ENCODE data around the gene ZBTB46. TPM values are rescaled to one million over a fixed set of nuclear protein-coding genes. Genes with fewer than 3 reads are reported as not detected.

Gene ZBTB46
- total RNA-seq, 2 donors from 2014 or later = 9.3 to 9.9 TPM

DNA sequence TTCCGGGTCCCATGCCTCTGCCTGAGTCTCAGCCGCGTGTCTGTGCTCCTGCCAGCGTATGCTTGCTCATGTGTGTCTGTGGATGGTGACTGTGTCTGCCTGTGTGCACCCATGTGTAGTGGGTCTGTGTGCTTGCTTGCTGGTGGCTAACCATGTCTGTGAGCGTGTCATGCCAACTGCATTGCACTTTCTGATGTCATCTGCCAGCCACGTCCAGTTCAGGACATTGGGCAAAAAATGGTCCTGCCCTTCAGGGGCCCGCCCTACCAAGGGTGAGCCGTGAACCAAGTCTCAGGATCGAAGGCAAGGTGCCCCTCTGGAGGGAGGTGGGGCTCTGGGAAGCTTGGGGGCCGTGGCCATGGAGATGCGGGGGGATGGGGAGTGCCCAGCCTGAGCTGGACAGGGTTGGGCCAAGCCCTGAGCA lies 9.4 kb upstream of the ZBTB46 start:
- DNase-seq (ENCODE audit: low spot score) = no peak
- no peak for ATAC-seq (ENCODE audit: insufficient number of reproducible peaks, low FRiP score, low read depth)
- H3K27me3 ChIP-seq (replicated peaks; ENCODE audit: insufficient read depth) = peaks cover 3% of the 10 kb centered on the region
- peaks cover 0 to under 1% of the 10 kb centered on the region in 2 donors for H3K4me1 ChIP-seq (ENCODE audit: control insufficient read depth in 1 of 2, low read depth in 2 of 2)
- TF ChIP-seq, protein P1, sequence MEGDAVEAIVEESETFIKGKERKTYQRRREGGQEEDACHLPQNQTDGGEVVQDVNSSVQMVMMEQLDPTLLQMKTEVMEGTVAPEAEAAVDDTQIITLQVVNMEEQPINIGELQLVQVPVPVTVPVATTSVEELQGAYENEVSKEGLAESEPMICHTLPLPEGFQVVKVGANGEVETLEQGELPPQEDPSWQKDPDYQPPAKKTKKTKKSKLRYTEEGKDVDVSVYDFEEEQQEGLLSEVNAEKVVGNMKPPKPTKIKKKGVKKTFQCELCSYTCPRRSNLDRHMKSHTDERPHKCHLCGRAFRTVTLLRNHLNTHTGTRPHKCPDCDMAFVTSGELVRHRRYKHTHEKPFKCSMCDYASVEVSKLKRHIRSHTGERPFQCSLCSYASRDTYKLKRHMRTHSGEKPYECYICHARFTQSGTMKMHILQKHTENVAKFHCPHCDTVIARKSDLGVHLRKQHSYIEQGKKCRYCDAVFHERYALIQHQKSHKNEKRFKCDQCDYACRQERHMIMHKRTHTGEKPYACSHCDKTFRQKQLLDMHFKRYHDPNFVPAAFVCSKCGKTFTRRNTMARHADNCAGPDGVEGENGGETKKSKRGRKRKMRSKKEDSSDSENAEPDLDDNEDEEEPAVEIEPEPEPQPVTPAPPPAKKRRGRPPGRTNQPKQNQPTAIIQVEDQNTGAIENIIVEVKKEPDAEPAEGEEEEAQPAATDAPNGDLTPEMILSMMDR (IDR thresholded peaks at IDR 0.05) = no peak
- no peak overlapping the region for H3K27ac ChIP-seq
- no peak overlapping the region for H3K4me3 ChIP-seq
- no peaks in the 10 kb centered on the region for H3K36me3 ChIP-seq
- no peaks in the 10 kb centered on the region for H3K9me3 ChIP-seq

DNA sequence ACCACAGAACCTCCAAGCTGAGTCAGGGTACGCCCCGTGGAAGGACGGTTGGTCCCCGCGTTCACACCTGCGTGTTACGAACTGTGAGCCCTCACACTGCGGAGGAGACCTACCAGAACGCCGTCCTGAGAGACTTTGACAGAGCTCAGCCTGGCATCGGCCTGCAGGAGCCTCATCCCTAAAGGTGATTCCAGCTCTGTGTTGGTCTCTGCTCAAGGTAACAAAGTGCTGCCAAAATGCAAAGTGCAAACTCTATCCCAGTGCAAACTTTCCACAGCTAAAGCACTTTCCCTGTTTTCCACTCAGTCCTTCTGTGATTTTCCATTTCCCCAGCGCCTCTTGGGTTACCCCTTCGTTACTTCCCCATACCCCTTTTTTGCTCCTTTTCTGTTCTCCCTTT lies 8.6 kb upstream of the ZBTB46 start:
- no peak for ATAC-seq (ENCODE audit: insufficient number of reproducible peaks, low FRiP score, low read depth)
- H3K27ac ChIP-seq = no peak overlapping the region
- no peak overlapping the region for H3K4me3 ChIP-seq
- no peaks in the 10 kb centered on the region for H3K36me3 ChIP-seq
- no peaks in the 10 kb centered on the region for H3K27me3 ChIP-seq (replicated peaks; ENCODE audit: insufficient read depth)
- H3K9me3 ChIP-seq = no peaks in the 10 kb centered on the region
- TF ChIP-seq, protein P1 (IDR thresholded peaks at IDR 0.05) = no peak
- no peak for DNase-seq (ENCODE audit: low spot score)
- peaks cover 1 to 9% of the 10 kb centered on the region in 2 donors for H3K4me1 ChIP-seq (ENCODE audit: control insufficient read depth in 1 of 2, low read depth in 2 of 2)

DNA sequence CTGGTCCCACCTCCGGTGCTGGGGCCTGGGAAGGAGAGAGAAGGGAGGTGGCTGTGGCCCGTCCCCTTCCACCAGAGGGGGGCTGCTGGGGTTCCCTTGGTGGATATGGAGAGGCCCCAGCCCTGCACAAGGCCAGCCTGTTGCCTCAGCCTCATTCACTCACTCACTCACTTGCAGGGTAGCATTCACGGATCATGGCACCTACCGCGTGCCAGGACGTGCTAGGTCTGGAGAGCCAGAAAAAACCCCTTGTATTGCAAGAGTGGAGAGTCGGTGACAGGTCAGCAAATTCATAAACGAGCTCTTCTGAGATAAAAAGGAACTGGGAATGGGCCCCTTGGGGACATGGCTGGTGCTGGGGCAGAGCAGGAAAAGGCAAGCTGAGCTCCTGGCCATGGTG lies 6.4 kb upstream of the ZBTB46 start:
- TF ChIP-seq, protein P1 (IDR thresholded peaks at IDR 0.05) = no peak
- no peak for ATAC-seq (ENCODE audit: insufficient number of reproducible peaks, low FRiP score, low read depth)

DNA sequence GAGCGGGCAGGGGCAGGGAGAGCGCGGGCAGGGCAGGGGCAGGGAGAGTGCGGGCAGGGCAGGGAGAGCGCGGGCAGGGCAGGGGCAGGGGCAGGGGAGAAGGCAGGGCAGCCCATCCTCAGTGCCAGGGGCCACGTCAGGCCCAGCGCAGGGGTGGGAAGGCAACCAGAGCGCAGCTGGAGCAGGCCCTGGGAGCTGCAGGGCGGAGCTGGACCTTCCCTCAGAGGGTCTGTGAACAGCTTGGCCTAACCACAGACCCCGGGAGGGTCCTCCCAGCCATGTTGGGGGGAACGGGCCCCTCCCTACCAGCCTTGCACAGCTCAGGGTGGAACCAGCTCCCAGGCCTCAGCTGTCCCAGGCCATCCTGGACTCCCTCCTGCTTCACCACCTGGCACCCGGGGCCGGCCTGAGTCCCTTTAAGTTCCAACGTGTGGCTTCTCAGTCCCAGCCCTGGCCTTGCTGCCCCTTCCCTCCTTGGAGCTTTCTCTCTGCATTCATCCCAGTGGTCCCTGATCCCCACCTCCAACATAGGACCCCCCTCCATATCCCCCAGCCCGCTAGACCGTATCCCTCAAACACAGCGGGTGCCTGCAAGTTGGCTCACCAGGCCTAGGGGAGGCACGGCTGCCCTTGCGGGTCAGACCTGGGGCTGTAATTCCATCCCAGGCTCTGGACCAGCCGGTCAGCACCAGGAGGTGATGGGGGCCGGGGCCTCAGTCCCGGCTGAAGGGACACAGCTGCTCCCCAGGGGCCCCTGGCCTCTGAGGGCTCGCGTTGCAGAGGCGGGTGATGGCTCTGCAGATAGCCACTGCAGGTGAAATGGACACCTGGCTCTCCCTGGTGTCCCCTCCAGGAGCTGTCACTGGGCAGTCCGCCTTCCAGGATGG lies 5.6 kb upstream of the ZBTB46 start:
- H3K27ac ChIP-seq = no peak overlapping the region
- H3K27me3 ChIP-seq (replicated peaks; ENCODE audit: insufficient read depth) = no peaks in the 10 kb centered on the region
- DNase-seq (ENCODE audit: low spot score) (no peak), ATAC-seq (ENCODE audit: insufficient number of reproducible peaks, low FRiP score, low read depth) (no peak)
- no peaks in the 10 kb centered on the region for H3K9me3 ChIP-seq
- H3K36me3 ChIP-seq = no peaks in the 10 kb centered on the region
- no peak overlapping the region for H3K4me3 ChIP-seq
- TF ChIP-seq, protein P1 (IDR thresholded peaks at IDR 0.05) = no peak
- H3K4me1 ChIP-seq (ENCODE audit: control insufficient read depth in 1 of 2, low read depth in 2 of 2) = peaks cover 9 to 29% of the 10 kb centered on the region in 2 donors

More for the DNA sequence above, 6.4 kb upstream of the ZBTB46 start:
- Histone ChIP-seq H3K27me3 (replicated peaks; ENCODE audit: insufficient read depth) (no peaks in the 10 kb centered on the region), H3K27ac (no peak overlapping the region), H3K9me3 (no peaks in the 10 kb centered on the region), H3K36me3 (no peaks in the 10 kb centered on the region), H3K4me1 (ENCODE audit: control insufficient read depth in 1 of 2, low read depth in 2 of 2) (peaks cover 9 to 21% of the 10 kb centered on the region in 2 donors), H3K4me3 (no peak overlapping the region)
- DNase-seq (ENCODE audit: low spot score) = no peak

DNA sequence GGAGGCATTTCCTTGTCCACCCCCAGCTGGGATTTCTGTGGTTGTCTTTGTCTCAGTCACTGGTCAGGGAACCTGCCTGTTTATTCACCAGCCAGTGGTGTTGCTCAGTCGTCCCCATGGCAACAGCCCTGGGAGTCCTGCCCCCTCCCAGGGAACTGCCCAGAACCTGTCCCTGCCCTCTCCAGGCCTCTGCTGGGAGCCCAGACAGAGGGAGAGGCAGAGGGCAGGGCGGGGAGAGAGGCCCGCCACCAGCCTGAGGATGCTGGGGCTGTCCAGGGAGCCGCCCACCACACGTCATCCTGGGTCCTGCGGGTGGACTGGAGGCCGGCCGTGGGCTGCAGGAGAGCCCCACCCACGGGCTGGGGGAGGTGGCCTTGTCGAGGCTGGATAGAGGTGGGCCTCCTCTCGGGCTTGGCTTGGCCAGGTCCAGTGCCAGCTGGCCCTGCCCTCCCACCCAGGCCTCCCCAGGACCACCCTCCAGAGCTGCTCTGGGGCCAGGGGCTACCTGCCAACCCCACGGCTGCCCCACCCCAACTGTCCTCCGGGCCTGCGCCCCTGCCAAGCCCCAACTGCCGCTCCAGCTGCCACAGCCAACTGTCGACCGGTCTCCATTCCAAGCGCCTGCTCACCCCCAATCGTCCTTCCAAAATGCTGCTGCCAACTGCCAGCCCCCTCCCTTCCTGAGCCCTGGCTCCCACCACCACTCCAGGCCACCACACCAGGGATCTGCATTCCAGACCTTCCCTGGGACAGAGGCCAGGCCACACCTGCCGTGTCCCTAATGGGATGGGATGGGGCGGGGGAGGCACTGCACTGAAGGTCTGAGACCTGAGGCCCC lies 4.2 kb upstream of the ZBTB46 start:
- peak overlapping the region; percentile 31 to 53 for H3K27ac ChIP-seq
- no peaks in the 10 kb centered on the region for H3K9me3 ChIP-seq
- ATAC-seq (ENCODE audit: insufficient number of reproducible peaks, low FRiP score, low read depth) (peak; percentile 80), DNase-seq (ENCODE audit: low spot score) (peak; percentile 76)
- H3K4me1 ChIP-seq (ENCODE audit: control insufficient read depth in 1 of 2, low read depth in 2 of 2) = peaks cover 9 to 32% of the 10 kb centered on the region in 2 donors
- no peak overlapping the region for H3K4me3 ChIP-seq
- H3K36me3 ChIP-seq = no peaks in the 10 kb centered on the region
- TF ChIP-seq, protein P1 (IDR thresholded peaks at IDR 0.05) = no peak
- no peaks in the 10 kb centered on the region for H3K27me3 ChIP-seq (replicated peaks; ENCODE audit: insufficient read depth)
